ENCODE measurements around the gene POLR1C. TPM values are rescaled to one million over a fixed set of nuclear protein-coding genes. Genes with fewer than 3 reads are reported as not detected.

POLR1C gene
- total and polyA plus RNA-seq, 10 of the 15 experiments (the other 5 are each of a cell fraction or from before 2014, with no cell fraction given): 40.0 to 180 (median 66.2) TPM

DNA sequence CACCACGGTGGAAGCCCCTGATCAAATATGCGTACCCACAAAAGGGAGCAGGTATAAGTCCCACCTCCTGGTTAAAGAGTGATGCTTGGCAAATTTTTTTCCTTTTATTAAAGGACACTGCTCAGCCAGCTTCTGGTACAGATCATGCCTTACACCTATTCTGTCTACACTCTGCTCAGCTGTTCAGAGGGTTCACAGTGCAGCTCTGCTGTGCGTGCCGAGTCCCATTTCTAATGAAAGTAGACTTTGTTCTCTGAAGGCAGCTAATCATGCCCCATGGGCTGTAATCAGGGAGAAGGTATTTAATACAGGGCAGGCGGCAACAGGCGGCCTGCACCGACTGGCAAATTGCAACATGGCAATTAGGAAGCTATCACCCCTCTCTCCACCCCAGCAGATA lies 23.1 kb upstream of the POLR1C start:
- H3K9me3 ChIP-seq (replicated peaks; ENCODE audit: control insufficient read depth, insufficient read depth, low read length): no peaks in the 10 kb centered on the region
- H3K27ac ChIP-seq (ENCODE audit: control insufficient read depth, insufficient read depth): no peak overlapping the region
- no peak for ATAC-seq
- H3K36me3 ChIP-seq (ENCODE audit: control insufficient read depth in 2 of 2, insufficient read depth in 2 of 2, low read length in 1 of 2): peaks cover 0 to 4% of the 10 kb centered on the region in 2 experiments; a peak in 2 of 4 replicates
- DNase-seq (ENCODE audit: low read depth, low spot score): no peak
- H3K27me3 ChIP-seq (replicated peaks in 1 of 2; ENCODE audit: control insufficient read depth in 2 of 2, insufficient read depth in 2 of 2, low read length in 1 of 2): no peaks in the 10 kb centered on the region
- no peaks in the 10 kb centered on the region; the same call in 1 of the 2 replicates for H3K4me1 ChIP-seq (ENCODE audit: control insufficient read depth, insufficient read depth, low read length)
- ChIA-PET RAD21 (ENCODE audit: unreplicated experiment) (no interaction called here), POLR2A (interaction anchor here (0.6 to 1.3 kb wide), 3 partner anchors 14 to 109 kb away, joined by 3 to 5 read pairs (median 4); no protein-coding TSS in a partner anchor), SMC1A (ENCODE audit: uncharacterized antibody, unreplicated experiment) (interaction anchor here (1.0 to 1.7 kb wide), 3 partner anchors 8 to 13 kb away, joined by 3 to 5 read pairs (median 5); no protein-coding TSS in a partner anchor), CTCF (interaction anchor here (1.0 to 7.6 kb wide), 3 partner anchors 13 to 230 kb away, joined by 3 to 70 read pairs (median 4); partner anchors contain the start of gene LRRC73)
- no TSS peak for BruUV-seq (replicated peaks)
- H4K20me1 ChIP-seq (ENCODE audit: control insufficient read depth, insufficient read depth): no peaks in the 10 kb centered on the region; the same call in 1 of the 2 replicates
- no peak overlapping the region for H3K4me3 ChIP-seq
- TF ChIP-seq ETV6 (conservative IDR thresholded peaks at IDR 0.05 in 1 of 2, IDR thresholded peaks at IDR 0.05 in 1 of 2; ENCODE audit: borderline replicate concordance in 1 of 2, low read depth in 1 of 2) (no peak), ATF7 (IDR thresholded peaks at IDR 0.05; ENCODE audit: low read depth) (no peak), MTA3 (IDR thresholded peaks at IDR 0.05; ENCODE audit: borderline replicate concordance, low read length) (no peak), MEF2B (IDR thresholded peaks at IDR 0.05; ENCODE audit: partially characterized antibody, poor library complexity, severe bottlenecking) (no peak), ZZZ3 (IDR thresholded peaks at IDR 0.05; ENCODE audit: control insufficient read depth, insufficient read length, low read depth) (no peak), PAX8 (IDR thresholded peaks at IDR 0.05) (no peak), SREBF2 (IDR thresholded peaks at IDR 0.05; ENCODE audit: low read length) (no peak), RAD51 (IDR thresholded peaks at IDR 0.05) (no peak), NKRF (conservative IDR thresholded peaks at IDR 0.05) (no peak), HCFC1 (IDR thresholded peaks at IDR 0.05; ENCODE audit: low read length) (no peak), HDAC6 (IDR thresholded peaks at IDR 0.05; ENCODE audit: unreplicated experiment) (no peak), TCF7 (IDR thresholded peaks at IDR 0.05; ENCODE audit: borderline replicate concordance) (no peak)
- intact Hi-C loops (cut with micrococcal nuclease; ENCODE audit: unreplicated experiment): no loop called here
- no peaks in the 10 kb centered on the region for H3K79me2 ChIP-seq (ENCODE audit: control insufficient read depth, insufficient read depth, low read length)
- H3K4me2 ChIP-seq (ENCODE audit: control insufficient read depth, insufficient read depth): no peak overlapping the region
- no peak overlapping the region for H3K9ac ChIP-seq (ENCODE audit: control insufficient read depth, insufficient read depth, low read length)
- no peak overlapping the region for H2AFZ ChIP-seq (ENCODE audit: control insufficient read depth, low read depth, low read length)
- in situ Hi-C loops (cut with MboI): no loop called here
- FAIRE-seq: no peak
- WGBS (ENCODE audit: insufficient coverage, insufficient replicate concordance, low lambda C conversion rate, missing lambda C conversion rate): 95% methylated on average over 7 of the region's 7 CpGs

Measured in GM12878 (cell line).